Astrocyte of the spinal cord (primary cell): Measurements from ENCODE around the gene PSMB8.

Experiments
- DNase-seq: peaks from one replicate; pipeline ENCODE4 v3.0.0; 2011; ENCODE audit warnings: low read depth, low spot score
- H3K4me3 ChIP-seq: 2 replicates; pipeline ENCODE4 v1.5.1; 2011; ENCODE audit warnings: low read depth, mild to moderate bottlenecking, low read length, moderate library complexity
- in situ Hi-C: cut with HindIII; loops from 2 replicates; pipeline ENCODE4 v1.10.0; 2017; ENCODE audit warnings: low sequenced_read_pairs
- TF ChIP-seq, protein P1 (sequence below): IDR thresholded peaks from 2 replicates; pipeline ENCODE4 v1.5.1; 2012; ENCODE audit warnings: low read depth, mild to moderate bottlenecking, low read length, inconsistent platforms

PSMB8 gene

DNA sequence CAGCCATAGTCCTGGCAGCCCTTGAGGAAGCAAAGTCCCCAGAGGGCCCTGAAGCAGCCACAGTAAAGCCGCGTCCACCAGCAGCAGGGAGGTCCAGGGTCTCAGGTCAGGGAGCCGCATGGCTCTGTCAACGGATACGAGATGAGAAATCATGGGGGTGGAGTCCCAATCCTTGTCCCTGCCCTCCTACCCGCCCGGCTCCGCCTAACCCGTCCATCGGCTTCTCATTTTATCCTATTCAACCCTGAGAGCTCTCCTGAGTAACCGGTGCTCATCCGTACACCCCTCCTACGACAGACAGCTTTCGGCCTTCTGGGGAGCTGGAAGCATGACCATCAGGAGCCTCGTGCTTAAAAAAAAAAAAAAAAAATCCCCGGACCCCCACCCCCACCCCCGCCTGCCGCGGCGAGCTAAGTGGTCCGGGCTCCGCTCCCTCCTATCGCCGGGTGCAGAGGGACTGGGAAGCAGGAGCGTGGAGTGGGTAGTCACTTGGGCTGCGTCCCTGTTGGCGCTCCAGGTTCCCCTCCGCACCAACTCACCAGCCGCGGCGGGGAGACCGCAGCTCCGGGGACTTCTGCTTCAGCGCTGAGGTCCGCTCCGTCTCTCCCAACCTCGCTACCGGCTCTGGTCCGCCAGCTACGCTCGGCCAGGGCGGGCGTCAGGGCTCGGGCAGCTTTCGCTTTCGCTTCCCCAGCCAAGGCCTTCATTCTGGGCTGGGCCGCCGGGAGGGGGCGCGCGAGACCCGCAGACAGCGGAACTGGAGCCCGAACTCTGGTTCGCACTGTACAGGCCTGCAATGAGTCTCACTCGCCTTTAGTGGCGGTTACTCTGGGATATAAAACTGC lies 5.5 kb downstream of the PSMB8 start, which contains the start of gene TAP2:
Gene TAP2 (minus strand): TSS at position 626 of the 845 bp plus-strand sequence. CDS start 506 bp downstream, at position 120.
- in situ Hi-C loops: no loop called here
- TF ChIP-seq, protein P1, sequence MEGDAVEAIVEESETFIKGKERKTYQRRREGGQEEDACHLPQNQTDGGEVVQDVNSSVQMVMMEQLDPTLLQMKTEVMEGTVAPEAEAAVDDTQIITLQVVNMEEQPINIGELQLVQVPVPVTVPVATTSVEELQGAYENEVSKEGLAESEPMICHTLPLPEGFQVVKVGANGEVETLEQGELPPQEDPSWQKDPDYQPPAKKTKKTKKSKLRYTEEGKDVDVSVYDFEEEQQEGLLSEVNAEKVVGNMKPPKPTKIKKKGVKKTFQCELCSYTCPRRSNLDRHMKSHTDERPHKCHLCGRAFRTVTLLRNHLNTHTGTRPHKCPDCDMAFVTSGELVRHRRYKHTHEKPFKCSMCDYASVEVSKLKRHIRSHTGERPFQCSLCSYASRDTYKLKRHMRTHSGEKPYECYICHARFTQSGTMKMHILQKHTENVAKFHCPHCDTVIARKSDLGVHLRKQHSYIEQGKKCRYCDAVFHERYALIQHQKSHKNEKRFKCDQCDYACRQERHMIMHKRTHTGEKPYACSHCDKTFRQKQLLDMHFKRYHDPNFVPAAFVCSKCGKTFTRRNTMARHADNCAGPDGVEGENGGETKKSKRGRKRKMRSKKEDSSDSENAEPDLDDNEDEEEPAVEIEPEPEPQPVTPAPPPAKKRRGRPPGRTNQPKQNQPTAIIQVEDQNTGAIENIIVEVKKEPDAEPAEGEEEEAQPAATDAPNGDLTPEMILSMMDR: peak; percentile 95

DNA sequence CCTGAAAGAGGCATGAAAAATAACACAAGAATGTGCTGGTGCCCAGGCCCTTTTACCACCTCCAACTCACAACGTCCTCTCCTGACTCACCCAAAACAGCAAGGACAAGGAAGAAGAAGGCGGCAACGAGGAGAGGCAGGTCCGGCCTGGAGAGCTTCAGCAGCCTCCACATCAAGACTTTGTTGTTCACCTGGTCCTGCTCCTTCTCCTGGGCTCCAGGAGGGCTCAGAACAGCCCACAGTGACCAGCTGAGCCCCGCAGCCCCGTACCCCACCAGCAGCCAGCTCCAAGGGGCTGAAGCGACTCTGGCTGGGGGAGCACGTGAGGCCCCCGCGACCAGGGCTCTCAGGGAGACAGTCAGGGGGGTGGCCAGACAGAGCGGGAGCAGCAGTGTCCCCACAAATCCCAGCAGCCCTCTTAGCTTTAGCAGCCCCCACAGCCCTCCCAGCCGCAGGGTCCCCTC lies 6.2 kb downstream of the PSMB8 start:
- no peak for DNase-seq
- peak overlapping the region; percentile 77 for H3K4me3 ChIP-seq
- TF ChIP-seq, protein P1: no peak
- in situ Hi-C loops: no loop called here

More for the DNA sequence above, 5.5 kb downstream of the PSMB8 start, which contains the start of gene TAP2:
- peak within 1 kb of the TSS; percentile 77 for H3K4me3 ChIP-seq
- peak; percentile 95 for DNase-seq

DNA sequence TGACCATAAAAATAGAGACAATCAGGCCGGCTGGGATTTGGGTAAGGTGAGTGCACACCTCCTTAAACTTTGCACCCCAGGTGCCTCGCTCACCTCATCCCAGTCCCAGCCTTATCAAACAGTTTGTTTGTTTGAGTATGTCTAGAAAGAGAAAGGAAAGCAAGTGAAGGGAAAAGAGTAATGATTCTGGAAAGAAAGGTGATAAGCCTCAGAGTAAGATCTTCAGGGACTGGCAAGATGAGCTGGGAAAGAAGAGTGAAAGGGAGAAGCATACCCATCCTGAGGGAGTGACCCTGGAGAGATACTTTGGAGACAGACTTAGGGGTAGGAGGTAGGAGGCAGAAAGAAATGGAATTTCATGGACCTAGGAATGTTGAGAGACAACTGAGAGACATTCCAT lies 7.0 kb downstream of the PSMB8 start:
- in situ Hi-C loops: no loop called here
- TF ChIP-seq, protein P1: no peak
- H3K4me3 ChIP-seq: no peak overlapping the region
- no peak for DNase-seq

DNA sequence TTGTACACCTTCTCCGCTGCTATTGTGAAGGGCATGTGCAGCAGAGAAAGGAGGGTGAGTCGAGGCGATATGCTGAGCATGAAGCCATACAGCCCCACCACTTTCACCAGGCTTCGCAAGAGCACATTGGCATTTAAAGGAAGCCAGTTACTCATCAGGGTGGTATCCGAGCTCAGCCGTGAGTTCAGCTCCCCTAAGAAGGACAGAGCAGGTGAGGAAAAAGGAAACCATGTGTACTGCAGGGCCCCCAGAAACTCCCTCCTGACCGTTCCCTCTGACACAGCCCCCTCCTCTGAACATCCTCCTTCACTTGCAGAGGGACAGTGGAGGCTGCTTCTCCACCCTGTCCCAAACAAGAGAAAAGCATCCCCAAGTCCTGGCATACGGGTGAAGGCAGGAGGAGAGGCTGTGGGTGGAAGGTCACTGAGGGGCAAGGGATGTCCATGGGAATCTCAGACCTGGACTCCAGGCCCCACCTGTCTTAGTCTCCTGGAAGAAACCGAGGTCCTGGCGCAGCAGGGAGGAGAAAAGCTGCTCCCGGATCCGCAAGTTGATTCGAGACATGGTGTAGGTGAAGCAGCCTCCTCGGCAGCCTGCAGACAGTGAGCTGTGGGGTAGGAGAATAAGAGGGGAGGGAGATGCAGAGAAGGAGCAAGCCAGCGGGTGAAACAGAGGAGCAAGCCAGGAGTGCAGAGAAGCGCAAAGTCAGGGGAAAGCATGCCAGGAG lies 8.5 kb downstream of the PSMB8 start:
- no peak for DNase-seq
- no peak overlapping the region for H3K4me3 ChIP-seq
- in situ Hi-C loops: no loop called here
- TF ChIP-seq, protein P1: no peak

DNA sequence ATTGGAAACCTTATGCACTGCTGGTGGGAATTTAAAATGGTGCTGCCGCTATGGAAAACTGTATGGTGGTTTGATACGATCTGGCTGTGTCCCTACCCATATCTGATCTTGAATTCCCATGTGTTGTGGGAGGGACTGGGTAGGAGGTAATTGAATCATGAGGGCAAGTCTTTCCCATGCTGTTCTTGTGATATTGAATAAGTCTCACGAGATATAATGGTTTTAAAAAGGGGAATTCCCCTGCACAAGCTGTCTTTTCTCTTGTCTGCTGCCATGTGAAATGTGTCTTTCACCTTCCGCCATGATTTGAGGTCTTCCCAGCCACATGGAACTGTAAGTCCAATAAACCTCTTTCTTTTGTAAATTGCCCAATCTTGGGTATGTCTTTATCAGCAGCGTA lies 10.2 kb downstream of the PSMB8 start:
- in situ Hi-C loops: no loop called here
- H3K4me3 ChIP-seq: no peak overlapping the region
- TF ChIP-seq, protein P1: no peak
- DNase-seq: no peak

DNA sequence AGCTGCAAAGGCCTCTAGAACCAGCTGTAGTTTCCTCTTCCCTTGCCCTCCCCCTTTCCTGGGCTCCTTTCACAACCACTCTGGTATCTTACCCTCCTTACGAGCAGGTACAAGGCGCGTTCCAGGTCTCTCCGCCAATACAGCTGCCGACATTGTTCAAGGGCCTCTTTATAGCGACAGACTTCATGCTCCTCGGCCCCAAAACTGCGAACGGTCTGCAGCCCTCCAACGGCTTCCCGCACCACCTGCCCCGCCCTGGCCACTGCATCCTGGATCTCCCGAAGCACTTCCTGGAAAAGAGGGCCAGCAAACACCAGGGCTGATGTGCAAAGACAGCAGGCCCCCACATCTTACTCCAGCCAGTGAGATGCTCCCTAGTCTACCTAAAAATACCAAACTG lies 11.3 kb downstream of the PSMB8 start:
- TF ChIP-seq, protein P1: no peak
- no peak for DNase-seq
- in situ Hi-C loops: no loop called here
- H3K4me3 ChIP-seq: no peak overlapping the region
